Neural cell (in vitro differentiated cells): ENCODE data around the gene ASH1L. TPM values are rescaled to one million over a fixed set of nuclear protein-coding genes. Genes with fewer than 3 reads are reported as not detected.

ENCODE experiments used
- H2AFZ ChIP-seq: fragments of 200-600, 300-800 bp; sonication (generic), shearing (Covaris generic); 2 replicates; pipeline ENCODE4 v1.6.0; 2014; ENCODE audit warnings: low read depth, mild to moderate bottlenecking, antibody characterized with exemption, low read length, moderate library complexity
- H3F3A ChIP-seq: fragments of 200-600 bp; shearing (Covaris generic); 2 replicates; pipeline ENCODE4 v1.6.1; 2016; ENCODE audit warnings: mild to moderate bottlenecking, moderate library complexity, mixed read lengths, antibody characterized with exemption, low read length; ENCODE audit not compliant: insufficient read depth, poor library complexity, severe bottlenecking
- H3K27ac ChIP-seq: fragments of 200-600, 300-800 bp; sonication (generic), shearing (Covaris generic); 2 replicates; pipeline ENCODE4 v1.5.1; 2014; ENCODE audit warnings: mild to moderate bottlenecking, low read length, moderate library complexity
- H3K27me3 ChIP-seq: fragments of 300-800, 200-600 bp; sonication (generic), shearing (Covaris generic); 2 replicates; pipeline ENCODE4 v1.6.0; 2014; ENCODE audit warnings: mild to moderate bottlenecking, low read depth, low read length, moderate library complexity; ENCODE audit not compliant: insufficient read depth
- H3K36me3 ChIP-seq: fragments of 300-800, 200-600 bp; sonication (generic), shearing (Covaris generic); 2 replicates; pipeline ENCODE4 v1.5.1; 2014; ENCODE audit warnings: mild to moderate bottlenecking, antibody characterized with exemption, low read length, moderate library complexity; ENCODE audit not compliant: insufficient read depth
- H3K4me2 ChIP-seq: fragments of 300-800, 200-600 bp; sonication (generic), shearing (Covaris generic); 2 replicates; pipeline ENCODE4 v1.6.0; 2014; ENCODE audit warnings: mild to moderate bottlenecking, low read length
- H3K4me3 ChIP-seq: fragments of 300-800, 200-600 bp; sonication (generic), shearing (Covaris generic); 2 replicates; pipeline ENCODE4 v1.5.1; 2014; ENCODE audit warnings: mild to moderate bottlenecking, low read length, moderate library complexity
- H3K79me2 ChIP-seq: fragments of 200-600 bp; shearing (Covaris generic); replicated peaks from 2 replicates; pipeline ENCODE4 v1.6.0; 2014; ENCODE audit warnings: mild to moderate bottlenecking, low read length, moderate library complexity; ENCODE audit not compliant: insufficient read depth
- H3K9ac ChIP-seq: fragments of 300-800, 200-600 bp; sonication (generic), shearing (Covaris generic); 2 replicates; pipeline ENCODE4 v1.6.1; 2016; ENCODE audit warnings: mild to moderate bottlenecking, low read length, mixed read lengths
- H3K9me2 ChIP-seq: fragments of 200-600 bp; shearing (Covaris generic); 2 replicates; pipeline ENCODE4 v1.6.1; 2016; ENCODE audit warnings: mild to moderate bottlenecking, low read length, mixed read lengths; ENCODE audit not compliant: insufficient read depth
- H3K9me3 ChIP-seq: fragments of 200-600, 300-800 bp; sonication (generic), shearing (Covaris generic); 2 replicates; pipeline ENCODE4 v1.6.1; 2016; ENCODE audit warnings: mild to moderate bottlenecking, mixed run types, low read length, moderate library complexity, mixed read lengths
- H4K20me1 ChIP-seq: fragments of 200-600 bp; shearing (Covaris generic); 2 replicates; pipeline ENCODE4 v1.6.1; 2016; ENCODE audit warnings: mild to moderate bottlenecking, mixed run types; ENCODE audit not compliant: insufficient read depth
- CTCF ChIP-seq: fragments of 450-650 bp; IDR thresholded peaks from 2 replicates; pipeline ENCODE4 v1.5.1; 2014; ENCODE audit warnings: antibody characterized with exemption, mild to moderate bottlenecking, moderate library complexity; ENCODE audit not compliant: poor library complexity, severe bottlenecking
- EP300 ChIP-seq: fragments of 450-650 bp; conservative IDR thresholded peaks from 2 replicates; pipeline ENCODE4 v1.6.1; 2014; ENCODE audit warnings: antibody characterized with exemption, mild to moderate bottlenecking, moderate library complexity; ENCODE audit not compliant: poor library complexity, severe bottlenecking
- EZH2 ChIP-seq: fragments of 200-600, 300-800 bp; shearing (Covaris generic), sonication (generic); IDR thresholded peaks from 2 replicates; pipeline ENCODE4 v1.6.1; 2014; ENCODE audit warnings: antibody characterized with exemption, low read length, borderline replicate concordance, mild to moderate bottlenecking; ENCODE audit not compliant: insufficient read depth, poor library complexity, severe bottlenecking
- MXI1 ChIP-seq: fragments of 450-650 bp; conservative IDR thresholded peaks from 2 replicates; pipeline ENCODE4 v1.6.1; 2014; ENCODE audit warnings: antibody characterized with exemption, mild to moderate bottlenecking; ENCODE audit not compliant: poor library complexity, severe bottlenecking
- POLR2AphosphoS5 ChIP-seq: IDR thresholded peaks from 2 replicates; pipeline ENCODE4 v1.6.1; 2012
- RAD21 ChIP-seq: fragments of 450-650 bp; conservative IDR thresholded peaks from 2 replicates; pipeline ENCODE4 v1.6.1; 2014; ENCODE audit warnings: antibody characterized with exemption, mild to moderate bottlenecking, moderate library complexity
- REST ChIP-seq: IDR thresholded peaks from 2 replicates; pipeline ENCODE4 v1.6.1; 2012; ENCODE audit warnings: borderline replicate concordance
- SMC3 ChIP-seq: fragments of 450-650 bp; conservative IDR thresholded peaks from 2 replicates; pipeline ENCODE4 v1.6.1; 2014; ENCODE audit warnings: antibody characterized with exemption, mild to moderate bottlenecking, moderate library complexity; ENCODE audit not compliant: poor library complexity
- TAF1 ChIP-seq: IDR thresholded peaks from 2 replicates; pipeline ENCODE4 v1.6.1; 2012; ENCODE audit warnings: low read depth
- polyA plus RNA-seq: library from polyadenylated mRNA; depleted of rRNA; stranded (reverse); fragments of >200 nt; gene quantifications from 2 replicates; pipeline ENCODE4 v1.2.3, GENCODE V29; 2014

ASH1L gene
- polyA plus RNA-seq, 1 donor from 2014 or later, result 16.2 TPM

GRCh38 chr1:155531624-155532023 is 31.0 kb downstream of the ASH1L start:
- Histone ChIP-seq H4K20me1 (no peaks in the 10 kb centered on the region), H3K9ac (no peak overlapping the region), H3K4me3 (no peak overlapping the region)

GRCh38 chr1:155529929-155530328 is 32.7 kb downstream of the ASH1L start:
- H3K27ac ChIP-seq, result no peak overlapping the region
- H2AFZ ChIP-seq, result no peak overlapping the region
- no peak overlapping the region for H3K9ac ChIP-seq
- no peaks in the 10 kb centered on the region for H3K9me2 ChIP-seq
- H3K9me3 ChIP-seq, result no peaks in the 10 kb centered on the region
- peaks cover 58% of the 10 kb centered on the region for H3K79me2 ChIP-seq
- H3K27me3 ChIP-seq, result no peaks in the 10 kb centered on the region
- H3K4me2 ChIP-seq, result no peak overlapping the region
- no peaks in the 10 kb centered on the region for H3K36me3 ChIP-seq
- no peak for TF ChIP-seq REST
- no peak for TF ChIP-seq MXI1
- no peak for TF ChIP-seq POLR2AphosphoS5
- TF ChIP-seq TAF1, result no peak
- TF ChIP-seq EP300, result no peak
- no peak for TF ChIP-seq EZH2
- TF ChIP-seq RAD21, result no peak
- TF ChIP-seq SMC3, result no peak
- no peak overlapping the region for H3K4me3 ChIP-seq
- no peaks in the 10 kb centered on the region for H3F3A ChIP-seq
- H4K20me1 ChIP-seq, result no peaks in the 10 kb centered on the region

More at GRCh38 chr1:155531624-155532023, 31.0 kb downstream of the ASH1L start:
- Histone ChIP-seq H3K9me3 (no peaks in the 10 kb centered on the region), H3K27me3 (no peaks in the 10 kb centered on the region), H3K4me2 (no peak overlapping the region), H3K9me2 (no peaks in the 10 kb centered on the region), H3K79me2 (peaks cover 41% of the 10 kb centered on the region), H3K27ac (no peak overlapping the region), H3K36me3 (no peaks in the 10 kb centered on the region), H3F3A (no peaks in the 10 kb centered on the region), H2AFZ (no peak overlapping the region)
- no peak for TF ChIP-seq CTCF
- no peak for TF ChIP-seq SMC3
- TF ChIP-seq EZH2, result no peak
- no peak for TF ChIP-seq REST
- no peak for TF ChIP-seq MXI1
- TF ChIP-seq TAF1, result no peak
- no peak for TF ChIP-seq POLR2AphosphoS5
- no peak for TF ChIP-seq EP300
- TF ChIP-seq RAD21, result no peak
